ENCODE results near the gene KIF26B. TPM values are rescaled to one million over a fixed set of nuclear protein-coding genes. Genes with fewer than 3 reads are reported as not detected.
"Not testable (repeated sequence)": the region's sequence is repeated elsewhere in the genome, so short reads cannot be mapped to it uniquely, and the experiment has no call there.

KIF26B gene
- polyA plus RNA-seq, 4 donors = 19.7 to 35.9 (median 34.0) TPM

- DNase-seq (ENCODE audit: low read depth in 4 of 4, low spot score in 3 of 4) = no peak
These were observed 157.2 kb downstream of the KIF26B start for GRCh38 chr1:245311887-245312536.

GRCh38 chr1:245313576-245313975 is 158.8 kb downstream of the KIF26B start:
- no peak for DNase-seq (ENCODE audit: low read depth in 4 of 4, low spot score in 3 of 4)

- DNase-seq (ENCODE audit: low read depth in 4 of 4, low spot score in 3 of 4) = no peak
These were observed 162.0 kb downstream of the KIF26B start for GRCh38 chr1:245316784-245317183.

- no peak for DNase-seq (ENCODE audit: low read depth in 4 of 4, low spot score in 3 of 4)
These were observed 162.4 kb downstream of the KIF26B start for GRCh38 chr1:245317217-245317616.

- DNase-seq (ENCODE audit: low read depth in 4 of 4, low spot score in 3 of 4) = no peak
These were observed 164.3 kb downstream of the KIF26B start for GRCh38 chr1:245319094-245319493.

GRCh38 chr1:245322673-245323072 is 167.9 kb downstream of the KIF26B start:
- DNase-seq (ENCODE audit: low read depth in 4 of 4, low spot score in 3 of 4) = no peak

GRCh38 chr1:245323765-245324164 is 169.0 kb downstream of the KIF26B start:
- DNase-seq (ENCODE audit: low read depth in 4 of 4, low spot score in 3 of 4) = not testable (repeated sequence)

- no peak for DNase-seq (ENCODE audit: low read depth in 4 of 4, low spot score in 3 of 4)
These were observed 171.4 kb downstream of the KIF26B start for GRCh38 chr1:245325922-245326795.

- DNase-seq (ENCODE audit: low read depth in 4 of 4, low spot score in 3 of 4) = no peak
These were observed 172.6 kb downstream of the KIF26B start for GRCh38 chr1:245327360-245327759.

GRCh38 chr1:245327842-245328241 is 173.1 kb downstream of the KIF26B start:
- no peak for DNase-seq (ENCODE audit: low read depth in 4 of 4, low spot score in 3 of 4)

- no peak for DNase-seq (ENCODE audit: low read depth in 4 of 4, low spot score in 3 of 4)
These were observed 176.2 kb downstream of the KIF26B start for GRCh38 chr1:245330951-245331350.

- no peak for DNase-seq (ENCODE audit: low read depth in 4 of 4, low spot score in 3 of 4)
These were observed 177.3 kb downstream of the KIF26B start for GRCh38 chr1:245332085-245332484.

GRCh38 chr1:245332513-245332912 is 177.7 kb downstream of the KIF26B start:
- DNase-seq (ENCODE audit: low read depth in 4 of 4, low spot score in 3 of 4) = no peak

GRCh38 chr1:245334235-245334634 is 179.4 kb downstream of the KIF26B start:
- DNase-seq (ENCODE audit: low read depth in 4 of 4, low spot score in 3 of 4) = no peak

GRCh38 chr1:245334827-245335490 is 180.2 kb downstream of the KIF26B start:
- no peak for DNase-seq (ENCODE audit: low read depth in 4 of 4, low spot score in 3 of 4)

- not testable (repeated sequence) for DNase-seq (ENCODE audit: low read depth in 4 of 4, low spot score in 3 of 4)
These were observed 180.9 kb downstream of the KIF26B start for GRCh38 chr1:245335684-245336083.

GRCh38 chr1:245336149-245336983 is 181.6 kb downstream of the KIF26B start:
- no peak for DNase-seq (ENCODE audit: low read depth in 4 of 4, low spot score in 3 of 4)

GRCh38 chr1:245336984-245337355 is 182.2 kb downstream of the KIF26B start:
- DNase-seq (ENCODE audit: low read depth in 4 of 4, low spot score in 3 of 4) = not testable (repeated sequence)

GRCh38 chr1:245337829-245338484 is 183.2 kb downstream of the KIF26B start:
- DNase-seq (ENCODE audit: low read depth in 4 of 4, low spot score in 3 of 4) = no peak

- DNase-seq (ENCODE audit: low read depth in 4 of 4, low spot score in 3 of 4) = no peak
These were observed 183.7 kb downstream of the KIF26B start for GRCh38 chr1:245338485-245338877.

All from left renal pelvis (tissue), 4 donors.